HepG2 (cell line): Measurements from ENCODE around the gene UBE2L6.

Experiments
- EZH2 ChIP-seq: conservative IDR thresholded peaks from 2 replicates; pipeline ENCODE4 v1.6.1; 2012; ENCODE audit warnings: mild to moderate bottlenecking, low read depth, low read length, moderate library complexity
- HNF4A ChIP-seq: sonication (generic); formaldehyde crosslinking; IDR thresholded peaks from 2 replicates; pipeline ENCODE4 v1.4.0; 2020; ENCODE audit warnings: missing genetic modification reagents
- KDM1A ChIP-seq: IDR thresholded peaks from 2 replicates; pipeline ENCODE4 v1.6.1; 2016; ENCODE audit warnings: missing compliant biosample characterization
- ZNF792 ChIP-seq: IDR thresholded peaks from 2 replicates; pipeline ENCODE4 v1.6.1; 2016
- TF ChIP-seq, protein P1 (sequence below): IDR thresholded peaks from 2 replicates; pipeline ENCODE4 v1.6.1; 2016; ENCODE audit warnings: control low read depth
- TF ChIP-seq, protein P2 (sequence below): fragments of 450-650 bp; IDR thresholded peaks from 2 replicates; pipeline ENCODE4 v1.6.1; 2016
- TF ChIP-seq, protein P3 (sequence below): sonication (generic); formaldehyde crosslinking; IDR thresholded peaks from 2 replicates; pipeline ENCODE4 v1.9.0; 2021; ENCODE audit warnings: missing genetic modification reagents, mild to moderate bottlenecking, borderline replicate concordance

- TF ChIP-seq, protein P1, sequence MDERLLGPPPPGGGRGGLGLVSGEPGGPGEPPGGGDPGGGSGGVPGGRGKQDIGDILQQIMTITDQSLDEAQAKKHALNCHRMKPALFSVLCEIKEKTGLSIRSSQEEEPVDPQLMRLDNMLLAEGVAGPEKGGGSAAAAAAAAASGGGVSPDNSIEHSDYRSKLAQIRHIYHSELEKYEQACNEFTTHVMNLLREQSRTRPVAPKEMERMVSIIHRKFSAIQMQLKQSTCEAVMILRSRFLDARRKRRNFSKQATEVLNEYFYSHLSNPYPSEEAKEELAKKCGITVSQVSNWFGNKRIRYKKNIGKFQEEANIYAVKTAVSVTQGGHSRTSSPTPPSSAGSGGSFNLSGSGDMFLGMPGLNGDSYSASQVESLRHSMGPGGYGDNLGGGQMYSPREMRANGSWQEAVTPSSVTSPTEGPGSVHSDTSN: no peak
- no peak for TF ChIP-seq ZNF792 (CRISPR knock-in tag)
- TF ChIP-seq EZH2: no peak
- TF ChIP-seq, protein P2, sequence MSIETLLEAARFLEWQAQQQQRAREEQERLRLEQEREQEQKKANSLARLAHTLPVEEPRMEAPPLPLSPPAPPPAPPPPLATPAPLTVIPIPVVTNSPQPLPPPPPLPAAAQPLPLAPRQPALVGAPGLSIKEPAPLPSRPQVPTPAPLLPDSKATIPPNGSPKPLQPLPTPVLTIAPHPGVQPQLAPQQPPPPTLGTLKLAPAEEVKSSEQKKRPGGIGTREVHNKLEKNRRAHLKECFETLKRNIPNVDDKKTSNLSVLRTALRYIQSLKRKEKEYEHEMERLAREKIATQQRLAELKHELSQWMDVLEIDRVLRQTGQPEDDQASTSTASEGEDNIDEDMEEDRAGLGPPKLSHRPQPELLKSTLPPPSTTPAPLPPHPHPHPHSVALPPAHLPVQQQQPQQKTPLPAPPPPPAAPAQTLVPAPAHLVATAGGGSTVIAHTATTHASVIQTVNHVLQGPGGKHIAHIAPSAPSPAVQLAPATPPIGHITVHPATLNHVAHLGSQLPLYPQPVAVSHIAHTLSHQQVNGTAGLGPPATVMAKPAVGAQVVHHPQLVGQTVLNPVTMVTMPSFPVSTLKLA: no peak
- TF ChIP-seq, protein P3, sequence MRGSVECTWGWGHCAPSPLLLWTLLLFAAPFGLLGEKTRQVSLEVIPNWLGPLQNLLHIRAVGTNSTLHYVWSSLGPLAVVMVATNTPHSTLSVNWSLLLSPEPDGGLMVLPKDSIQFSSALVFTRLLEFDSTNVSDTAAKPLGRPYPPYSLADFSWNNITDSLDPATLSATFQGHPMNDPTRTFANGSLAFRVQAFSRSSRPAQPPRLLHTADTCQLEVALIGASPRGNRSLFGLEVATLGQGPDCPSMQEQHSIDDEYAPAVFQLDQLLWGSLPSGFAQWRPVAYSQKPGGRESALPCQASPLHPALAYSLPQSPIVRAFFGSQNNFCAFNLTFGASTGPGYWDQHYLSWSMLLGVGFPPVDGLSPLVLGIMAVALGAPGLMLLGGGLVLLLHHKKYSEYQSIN (CRISPR knock-in tag): no peak
- TF ChIP-seq KDM1A (CRISPR knock-in tag): no peak
- TF ChIP-seq HNF4A (CRISPR knock-in tag): no peak
These were observed 37.6 kb upstream of the UBE2L6 start for GRCh38 chr11:57605028-57605420.
